Subcutaneous adipose tissue (tissue), 4 donors: Measurements from ENCODE around the gene RAET1E. TPM values are rescaled to one million over a fixed set of nuclear protein-coding genes. Genes with fewer than 3 reads are reported as not detected.

ENCODE experiments used
- CTCF ChIP-seq: fragments of 450-650 bp; IDR thresholded peaks from one replicate; pipeline ENCODE4 v1.5.1; 2016; ENCODE audit warnings: low read depth, mild to moderate bottlenecking, control low read depth, antibody characterized with exemption, moderate library complexity
- total RNA-seq, 4 donors: library from RNA; depleted of rRNA; stranded (reverse); fragments of >200 nt; gene quantifications; one replicate each; pipeline ENCODE4 v1.1.0, GENCODE V29; 2016

RAET1E gene
- total RNA-seq, 4 donors from 2014 or later = 0.94 TPM; not detected in 3

DNA sequence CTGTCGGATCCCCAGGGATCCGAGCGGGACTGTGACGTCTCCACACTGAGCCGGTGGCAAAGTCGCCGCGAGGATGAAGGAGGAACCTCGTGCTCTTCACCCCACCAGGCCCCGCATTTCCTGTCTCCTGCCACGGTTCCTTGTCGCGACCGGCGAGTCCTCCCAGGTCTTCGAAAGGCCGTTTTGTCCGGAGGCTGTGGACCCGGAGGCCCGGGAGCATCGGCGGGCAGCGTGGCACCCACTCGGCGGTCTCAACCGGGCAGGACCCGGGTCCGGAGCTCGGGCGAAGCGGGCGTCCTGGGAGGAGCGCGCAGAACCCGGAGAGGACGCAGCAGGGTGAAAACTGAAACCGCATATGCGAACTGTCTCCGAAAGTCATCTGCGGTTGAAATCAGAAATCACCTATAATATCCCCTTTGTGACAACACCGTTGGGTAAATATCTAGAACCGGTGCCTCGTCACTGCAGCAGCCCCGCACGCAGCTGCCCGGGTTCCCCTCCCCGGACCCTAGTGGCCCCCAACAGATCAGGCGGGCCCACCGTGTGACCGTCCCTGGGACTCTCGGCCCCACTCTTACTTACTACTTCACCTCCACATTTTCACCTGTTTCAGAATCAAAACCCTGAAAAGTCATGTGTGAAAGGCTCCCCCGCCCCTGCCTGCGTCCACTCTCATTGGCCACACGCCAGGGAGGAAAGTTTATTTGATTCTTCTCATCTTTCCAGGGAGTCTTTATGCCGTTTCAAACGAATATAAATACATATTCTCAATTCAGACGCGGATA is 40.9 kb upstream of the RAET1E start:
- TF ChIP-seq CTCF = no peak

DNA sequence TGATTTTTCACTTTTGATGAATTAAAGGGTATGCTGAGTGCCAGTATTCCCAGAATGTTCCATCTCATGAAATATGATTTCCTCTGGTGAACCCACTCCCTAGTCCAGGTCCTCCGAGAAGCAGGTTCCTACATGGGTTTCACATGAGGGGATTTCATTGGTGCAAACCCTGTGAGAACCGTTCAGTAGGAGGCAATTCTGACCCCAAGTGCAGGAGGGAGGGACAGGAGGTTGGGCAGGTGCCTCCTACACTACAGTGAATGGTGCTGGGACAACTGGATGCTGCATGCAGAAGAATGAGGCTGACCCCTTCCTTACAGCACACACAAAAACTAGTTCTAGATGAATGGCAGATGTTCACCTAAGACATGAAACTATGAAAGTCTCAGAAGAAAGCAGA is 38.8 kb upstream of the RAET1E start:
- TF ChIP-seq CTCF = no peak

DNA sequence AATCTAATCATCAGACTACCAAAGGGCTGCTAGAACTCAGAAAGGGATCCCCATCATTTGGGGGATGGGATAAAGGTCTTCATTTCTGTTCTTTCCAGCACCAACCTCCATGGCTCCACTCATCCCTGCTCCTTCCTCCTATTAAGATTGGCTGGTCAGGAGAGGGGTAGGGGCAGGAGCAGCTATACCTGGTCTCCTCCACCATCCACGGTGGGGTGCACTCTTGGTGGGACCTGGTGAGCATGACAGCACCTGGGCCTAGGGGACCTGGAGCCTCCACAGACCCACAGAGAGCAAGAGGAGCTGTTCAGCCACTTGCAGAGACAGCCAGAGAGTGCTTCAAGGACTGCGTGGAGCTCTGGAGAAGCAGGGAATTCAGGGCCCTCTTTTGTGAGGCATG is 37.8 kb upstream of the RAET1E start:
- TF ChIP-seq CTCF = no peak

GRCh38 chr6:149935246-149935645 is 37.3 kb upstream of the RAET1E start:
- no peak for TF ChIP-seq CTCF

GRCh38 chr6:149934249-149935156 is 36.6 kb upstream of the RAET1E start:
- TF ChIP-seq CTCF = no peak

DNA sequence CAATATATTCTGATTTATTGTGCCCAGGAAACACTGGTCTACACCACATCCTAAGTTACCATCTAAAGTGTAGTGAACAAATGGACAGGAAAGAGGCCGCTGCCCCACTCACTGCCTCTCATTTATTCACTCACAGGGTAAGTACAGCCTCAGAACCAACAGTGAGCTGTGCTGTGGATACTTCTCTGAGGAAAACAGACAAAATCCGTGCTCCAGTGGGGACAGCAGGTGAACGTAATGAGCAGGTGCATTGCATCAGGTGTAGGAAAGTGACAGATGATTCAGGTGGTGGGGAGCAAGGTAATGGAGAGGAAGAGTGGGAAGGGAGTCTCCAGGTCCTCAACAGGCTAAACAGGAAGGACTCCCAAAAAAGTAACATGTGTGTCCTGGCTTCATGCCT is 35.5 kb upstream of the RAET1E start:
- no peak for TF ChIP-seq CTCF

DNA sequence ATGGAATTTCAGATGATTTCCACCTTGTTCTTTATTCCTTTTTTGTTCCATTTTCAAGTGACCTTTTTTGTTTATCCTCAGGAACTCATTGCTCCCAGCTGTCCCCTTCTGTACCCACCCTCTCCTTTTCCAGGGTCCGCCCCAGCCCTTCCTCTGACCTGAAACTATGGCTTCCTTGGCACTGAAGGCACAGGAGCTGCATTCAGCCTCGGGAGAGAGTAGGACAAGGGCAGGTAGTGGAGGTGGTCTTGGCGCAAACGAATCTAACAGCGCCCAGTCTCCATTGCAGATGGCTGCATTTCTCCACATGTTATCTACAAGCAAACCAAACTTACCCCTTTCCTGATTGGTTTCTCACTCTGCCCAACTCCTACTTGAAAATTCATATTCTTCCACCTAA is 35.1 kb upstream of the RAET1E start:
- TF ChIP-seq CTCF = no peak
